K562 (cell line): ENCODE results near the gene GVQW3. TPM values are rescaled to one million over a fixed set of nuclear protein-coding genes. Genes with fewer than 3 reads are reported as not detected.

Source experiments
- BCL6 ChIP-seq: fragments of 250-450 bp; sonication (Bioruptor Pico); IDR thresholded peaks from 2 replicates; pipeline ENCODE4 v1.4.0; 2020
- BRD9 ChIP-seq: fragments of 450-650 bp; IDR thresholded peaks from 2 replicates; pipeline ENCODE4 v1.6.1; 2018; ENCODE audit warnings: low read depth; ENCODE audit not compliant: partially characterized antibody
- HNRNPK ChIP-seq: fragments of 200-400 bp; formaldehyde crosslinking; IDR thresholded peaks from one replicate; pipeline ENCODE4 v1.6.1; 2018; ENCODE audit warnings: mild to moderate bottlenecking, low read depth, low read length; ENCODE audit not compliant: poor library complexity, severe bottlenecking
- IRF2 ChIP-seq: sonication (generic); formaldehyde crosslinking; IDR thresholded peaks from 2 replicates; pipeline ENCODE4 v1.8.1; 2022; ENCODE audit warnings: mild to moderate bottlenecking, missing genetic modification reagents
- MAFG ChIP-seq: fragments of 450-650 bp; conservative IDR thresholded peaks from 2 replicates; pipeline ENCODE4 v1.6.1; 2016; ENCODE audit warnings: missing genetic modification characterization, missing compliant biosample characterization
- MBD2 ChIP-seq: sonication (generic); IDR thresholded peaks from 2 replicates; pipeline ENCODE4 v1.6.1; 2016; ENCODE audit warnings: low read depth, borderline replicate concordance
- NCOA6 ChIP-seq: fragments of 450-650 bp; IDR thresholded peaks from 2 replicates; pipeline ENCODE4 v1.6.1; 2017; ENCODE audit warnings: mild to moderate bottlenecking
- PRMT5 ChIP-seq: sonication (generic); formaldehyde crosslinking; IDR thresholded peaks from 2 replicates; pipeline ENCODE4 v1.5.0; 2020; ENCODE audit warnings: missing genetic modification reagents
- ZFPM2 ChIP-seq: fragments of 250-450 bp; sonication (Bioruptor Pico); IDR thresholded peaks from 2 replicates; pipeline ENCODE4 v1.5.1; 2022; ENCODE audit warnings: mild to moderate bottlenecking
- ZNF445 ChIP-seq: fragments of 250-450 bp; sonication (Bioruptor Pico); IDR thresholded peaks from 2 replicates; pipeline ENCODE4 v1.4.0; 2020; ENCODE audit warnings: low read depth, mild to moderate bottlenecking, moderate library complexity
- polyA plus RNA-seq, 8 experiments: library from polyadenylated mRNA; depleted of rRNA in 4 of 8; stranded (reverse) in 5 of 8; unstranded in 3 of 8; fragments of >200 nt; fragmentation: Nextera tagmentation in 2 of 8; fragmentation: Illumina TruSeq in 1 of 8; extraction: Ambion mirVana in 2 of 8; extraction: Trizol in 1 of 8; gene quantifications; 2 replicates each; pipeline versions ENCODE4 v1.2.1 to v1.2.3, GENCODE V29; 2011 to 2014; ENCODE audit warnings: inconsistent platforms in 1 of 8, missing spikeins in 1 of 8
- total RNA-seq, 7 experiments: library from RNA; depleted of rRNA in 6 of 7; stranded (reverse); fragments of >200 nt in 6 of 7; fragmentation: Illumina TruSeq in 2 of 7; extraction: Trizol in 2 of 7; gene quantifications; 2 replicates each; pipeline versions ENCODE4 v1.2.1 to v1.2.3, GENCODE V29; 2011 to 2021; ENCODE audit warnings: low replicate concordance in 1 of 7
- TF ChIP-seq, protein P1 (sequence below): sonication (generic); formaldehyde crosslinking; IDR thresholded peaks from 2 replicates; pipeline ENCODE4 v1.4.0; 2020; ENCODE audit warnings: mild to moderate bottlenecking, missing genetic modification reagents
- TF ChIP-seq, protein P2 (sequence below): sonication (generic); formaldehyde crosslinking; IDR thresholded peaks from 2 replicates; pipeline ENCODE4 v1.8.0; 2022; ENCODE audit warnings: mild to moderate bottlenecking, missing genetic modification reagents
- TF ChIP-seq, protein P3 (sequence below): IDR thresholded peaks from 2 replicates; pipeline ENCODE4 v1.6.1; 2012; ENCODE audit warnings: low read depth, low read length, improper control_type of control experiment, borderline replicate concordance
- TF ChIP-seq, protein P4 (sequence below): IDR thresholded peaks from 2 replicates; pipeline ENCODE4 v1.6.1; 2014; ENCODE audit warnings: antibody characterized with exemption
- TF ChIP-seq, protein P5 (sequence below): sonication (generic); formaldehyde crosslinking; IDR thresholded peaks from 2 replicates; pipeline ENCODE4 v1.8.1; 2023; ENCODE audit warnings: mild to moderate bottlenecking, missing genetic modification reagents
- TF ChIP-seq, protein P6 (sequence below): IDR thresholded peaks from 3 replicates; pipeline ENCODE4 v1.6.1; 2011; ENCODE audit warnings: borderline replicate concordance, mild to moderate bottlenecking, moderate library complexity; ENCODE audit not compliant: insufficient read length; ENCODE audit errors: extremely low read depth

GVQW3 gene
- total and polyA plus RNA-seq, 9 of the 15 experiments (the other 6 are each of a cell fraction or from before 2014, with no cell fraction given) = 0.66 to 5.7 (median 2.1) TPM

DNA sequence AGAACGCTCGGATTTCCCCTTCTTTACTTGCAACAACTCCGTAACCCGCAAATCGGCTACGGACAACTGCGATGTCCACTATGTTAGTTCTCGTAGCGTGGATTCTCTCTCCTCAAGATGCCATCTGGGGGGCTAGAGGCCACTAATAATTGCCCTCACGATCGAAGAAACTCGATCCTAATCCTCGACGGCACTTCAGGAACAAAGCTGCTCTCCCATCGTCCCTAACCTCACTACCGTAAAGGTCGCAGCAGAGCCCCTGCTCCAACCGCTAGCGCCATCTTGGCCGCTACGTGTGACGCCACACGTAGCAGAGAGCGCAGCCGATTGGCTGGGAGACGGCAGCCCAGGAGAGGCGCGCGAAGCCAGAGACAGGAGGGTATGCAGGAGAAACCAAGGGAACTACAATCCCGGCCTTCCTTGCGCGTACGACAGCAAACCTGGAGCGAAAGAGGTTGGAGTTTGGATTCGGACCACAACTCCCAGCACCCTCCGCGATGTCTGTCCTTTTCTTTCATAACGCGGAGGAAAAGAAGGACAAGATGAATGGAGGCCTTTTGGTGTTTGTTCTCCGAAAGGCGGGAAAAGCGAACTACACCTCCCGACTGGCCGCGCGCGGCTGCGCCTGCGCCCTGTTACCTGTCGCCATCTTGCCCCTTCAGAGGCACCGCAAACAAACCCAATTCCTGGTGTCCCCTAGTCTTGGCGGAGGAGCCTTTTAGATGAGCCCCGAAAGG, 63.4 kb downstream of the GVQW3 start, which contains the start of gene EMSY (continued):
- TF ChIP-seq, protein P1, sequence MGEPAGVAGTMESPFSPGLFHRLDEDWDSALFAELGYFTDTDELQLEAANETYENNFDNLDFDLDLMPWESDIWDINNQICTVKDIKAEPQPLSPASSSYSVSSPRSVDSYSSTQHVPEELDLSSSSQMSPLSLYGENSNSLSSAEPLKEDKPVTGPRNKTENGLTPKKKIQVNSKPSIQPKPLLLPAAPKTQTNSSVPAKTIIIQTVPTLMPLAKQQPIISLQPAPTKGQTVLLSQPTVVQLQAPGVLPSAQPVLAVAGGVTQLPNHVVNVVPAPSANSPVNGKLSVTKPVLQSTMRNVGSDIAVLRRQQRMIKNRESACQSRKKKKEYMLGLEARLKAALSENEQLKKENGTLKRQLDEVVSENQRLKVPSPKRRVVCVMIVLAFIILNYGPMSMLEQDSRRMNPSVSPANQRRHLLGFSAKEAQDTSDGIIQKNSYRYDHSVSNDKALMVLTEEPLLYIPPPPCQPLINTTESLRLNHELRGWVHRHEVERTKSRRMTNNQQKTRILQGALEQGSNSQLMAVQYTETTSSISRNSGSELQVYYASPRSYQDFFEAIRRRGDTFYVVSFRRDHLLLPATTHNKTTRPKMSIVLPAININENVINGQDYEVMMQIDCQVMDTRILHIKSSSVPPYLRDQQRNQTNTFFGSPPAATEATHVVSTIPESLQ (CRISPR knock-in tag) = peak; percentile 43; the same call in 1 of the 2 replicates
- TF ChIP-seq, protein P2, sequence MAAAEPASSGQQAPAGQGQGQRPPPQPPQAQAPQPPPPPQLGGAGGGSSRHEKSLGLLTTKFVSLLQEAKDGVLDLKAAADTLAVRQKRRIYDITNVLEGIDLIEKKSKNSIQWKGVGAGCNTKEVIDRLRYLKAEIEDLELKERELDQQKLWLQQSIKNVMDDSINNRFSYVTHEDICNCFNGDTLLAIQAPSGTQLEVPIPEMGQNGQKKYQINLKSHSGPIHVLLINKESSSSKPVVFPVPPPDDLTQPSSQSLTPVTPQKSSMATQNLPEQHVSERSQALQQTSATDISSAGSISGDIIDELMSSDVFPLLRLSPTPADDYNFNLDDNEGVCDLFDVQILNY (CRISPR knock-in tag) = no peak
- no peak for TF ChIP-seq IRF2
- TF ChIP-seq, protein P3, sequence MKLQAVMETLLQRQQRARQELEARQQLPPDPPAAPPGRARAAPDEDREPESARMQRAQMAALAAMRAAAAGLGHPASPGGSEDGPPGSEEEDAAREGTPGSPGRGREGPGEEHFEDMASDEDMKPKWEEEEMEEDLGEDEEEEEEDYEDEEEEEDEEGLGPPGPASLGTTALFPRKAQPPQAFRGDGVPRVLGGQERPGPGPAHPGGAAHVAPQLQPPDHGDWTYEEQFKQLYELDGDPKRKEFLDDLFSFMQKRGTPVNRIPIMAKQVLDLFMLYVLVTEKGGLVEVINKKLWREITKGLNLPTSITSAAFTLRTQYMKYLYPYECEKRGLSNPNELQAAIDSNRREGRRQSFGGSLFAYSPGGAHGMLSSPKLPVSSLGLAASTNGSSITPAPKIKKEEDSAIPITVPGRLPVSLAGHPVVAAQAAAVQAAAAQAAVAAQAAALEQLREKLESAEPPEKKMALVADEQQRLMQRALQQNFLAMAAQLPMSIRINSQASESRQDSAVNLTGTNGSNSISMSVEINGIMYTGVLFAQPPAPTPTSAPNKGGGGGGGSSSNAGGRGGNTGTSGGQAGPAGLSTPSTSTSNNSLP = no peak
- TF ChIP-seq, protein P4, sequence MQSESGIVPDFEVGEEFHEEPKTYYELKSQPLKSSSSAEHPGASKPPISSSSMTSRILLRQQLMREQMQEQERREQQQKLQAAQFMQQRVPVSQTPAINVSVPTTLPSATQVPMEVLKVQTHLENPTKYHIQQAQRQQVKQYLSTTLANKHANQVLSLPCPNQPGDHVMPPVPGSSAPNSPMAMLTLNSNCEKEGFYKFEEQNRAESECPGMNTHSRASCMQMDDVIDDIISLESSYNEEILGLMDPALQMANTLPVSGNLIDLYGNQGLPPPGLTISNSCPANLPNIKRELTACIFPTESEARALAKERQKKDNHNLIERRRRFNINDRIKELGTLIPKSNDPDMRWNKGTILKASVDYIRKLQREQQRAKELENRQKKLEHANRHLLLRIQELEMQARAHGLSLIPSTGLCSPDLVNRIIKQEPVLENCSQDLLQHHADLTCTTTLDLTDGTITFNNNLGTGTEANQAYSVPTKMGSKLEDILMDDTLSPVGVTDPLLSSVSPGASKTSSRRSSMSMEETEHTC = no peak
- 0 out of 2 replicates have a peak, but pooled peaks have one; percentile 53 for TF ChIP-seq NCOA6
- TF ChIP-seq MBD2 = peak; percentile 81
- TF ChIP-seq, protein P5, sequence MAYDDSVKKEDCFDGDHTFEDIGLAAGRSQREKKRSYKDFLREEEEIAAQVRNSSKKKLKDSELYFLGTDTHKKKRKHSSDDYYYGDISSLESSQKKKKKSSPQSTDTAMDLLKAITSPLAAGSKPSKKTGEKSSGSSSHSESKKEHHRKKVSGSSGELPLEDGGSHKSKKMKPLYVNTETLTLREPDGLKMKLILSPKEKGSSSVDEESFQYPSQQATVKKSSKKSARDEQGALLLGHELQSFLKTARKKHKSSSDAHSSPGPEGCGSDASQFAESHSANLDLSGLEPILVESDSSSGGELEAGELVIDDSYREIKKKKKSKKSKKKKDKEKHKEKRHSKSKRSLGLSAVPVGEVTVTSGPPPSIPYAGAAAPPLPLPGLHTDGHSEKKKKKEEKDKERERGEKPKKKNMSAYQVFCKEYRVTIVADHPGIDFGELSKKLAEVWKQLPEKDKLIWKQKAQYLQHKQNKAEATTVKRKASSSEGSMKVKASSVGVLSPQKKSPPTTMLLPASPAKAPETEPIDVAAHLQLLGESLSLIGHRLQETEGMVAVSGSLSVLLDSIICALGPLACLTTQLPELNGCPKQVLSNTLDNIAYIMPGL (CRISPR knock-in tag) = peak; percentile 82; the same call in 1 of the 2 replicates
- TF ChIP-seq MAFG (tag) = no peak
- no peak for TF ChIP-seq ZNF445 (CRISPR knock-in tag)
- TF ChIP-seq, protein P6, sequence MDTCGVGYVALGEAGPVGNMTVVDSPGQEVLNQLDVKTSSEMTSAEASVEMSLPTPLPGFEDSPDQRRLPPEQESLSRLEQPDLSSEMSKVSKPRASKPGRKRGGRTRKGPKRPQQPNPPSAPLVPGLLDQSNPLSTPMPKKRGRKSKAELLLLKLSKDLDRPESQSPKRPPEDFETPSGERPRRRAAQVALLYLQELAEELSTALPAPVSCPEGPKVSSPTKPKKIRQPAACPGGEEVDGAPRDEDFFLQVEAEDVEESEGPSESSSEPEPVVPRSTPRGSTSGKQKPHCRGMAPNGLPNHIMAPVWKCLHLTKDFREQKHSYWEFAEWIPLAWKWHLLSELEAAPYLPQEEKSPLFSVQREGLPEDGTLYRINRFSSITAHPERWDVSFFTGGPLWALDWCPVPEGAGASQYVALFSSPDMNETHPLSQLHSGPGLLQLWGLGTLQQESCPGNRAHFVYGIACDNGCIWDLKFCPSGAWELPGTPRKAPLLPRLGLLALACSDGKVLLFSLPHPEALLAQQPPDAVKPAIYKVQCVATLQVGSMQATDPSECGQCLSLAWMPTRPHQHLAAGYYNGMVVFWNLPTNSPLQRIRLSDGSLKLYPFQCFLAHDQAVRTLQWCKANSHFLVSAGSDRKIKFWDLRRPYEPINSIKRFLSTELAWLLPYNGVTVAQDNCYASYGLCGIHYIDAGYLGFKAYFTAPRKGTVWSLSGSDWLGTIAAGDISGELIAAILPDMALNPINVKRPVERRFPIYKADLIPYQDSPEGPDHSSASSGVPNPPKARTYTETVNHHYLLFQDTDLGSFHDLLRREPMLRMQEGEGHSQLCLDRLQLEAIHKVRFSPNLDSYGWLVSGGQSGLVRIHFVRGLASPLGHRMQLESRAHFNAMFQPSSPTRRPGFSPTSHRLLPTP = no peak
- TF ChIP-seq HNRNPK = no peak
- TF ChIP-seq BCL6 (CRISPR knock-in tag) = no peak
- TF ChIP-seq BRD9 = peak; percentile 72
- TF ChIP-seq ZFPM2 (CRISPR knock-in tag) = no peak
- TF ChIP-seq PRMT5 = no peak
